Suprapubic skin (tissue), 4 donors: ENCODE data around the gene FOXF1.

Source experiments
- CTCF ChIP-seq, 2 donors: fragments of 200-600 bp in 1 of 2; fragments of 450-650 bp in 1 of 2; sonication (generic) in 1 of 2; IDR thresholded peaks; one replicate each; pipeline ENCODE4 v1.5.1; 2016 to 2019; ENCODE audit warnings: antibody characterized with exemption in 2 of 2, mild to moderate bottlenecking in 1 of 2, moderate library complexity in 1 of 2
- EP300 ChIP-seq: sonication (generic); formaldehyde crosslinking; IDR thresholded peaks from one replicate; pipeline ENCODE4 v1.6.1; 2017; ENCODE audit warnings: antibody characterized with exemption
- POLR2A ChIP-seq, 2 donors: fragments of 450-650 bp; IDR thresholded peaks; one replicate each; pipeline ENCODE4 v1.6.1; 2017; ENCODE audit warnings: antibody characterized with exemption in 2 of 2, mild to moderate bottlenecking in 2 of 2, moderate library complexity in 2 of 2
- POLR2AphosphoS5 ChIP-seq, 3 donors: sonication (generic); formaldehyde crosslinking; IDR thresholded peaks; one replicate each; pipeline ENCODE4 v1.6.1; 2017; ENCODE audit warnings: antibody characterized with exemption in 3 of 3

- TF ChIP-seq CTCF (IDR thresholded peaks at IDR 0.05) (no peak), POLR2A (IDR thresholded peaks at IDR 0.05) (no peak), POLR2AphosphoS5 (IDR thresholded peaks at IDR 0.05) (no peak), EP300 (no peak)
These were observed 43.5 kb upstream of the FOXF1 start for GRCh38 chr16:86466696-86467406.
